ENCODE results near the gene HOXC10. TPM values are rescaled to one million over a fixed set of nuclear protein-coding genes. Genes with fewer than 3 reads are reported as not detected.
A peak's percentile ranks its signal among the peaks of the same experiment; 100 is the strongest.

HOXC10 gene
- polyA plus RNA-seq, 1 donor (not counting 4 experiments of a cell fraction or from before 2014, with no cell fraction given) = 14.1 TPM

- TF ChIP-seq CTCF (optimal IDR thresholded peaks at IDR 0.05 in 1 of 3, IDR thresholded peaks at IDR 0.05 in 1 of 3, conservative IDR thresholded peaks at IDR 0.05 in 1 of 3; ENCODE audit: extremely low read depth in 1 of 3, insufficient read depth in 2 of 3, low read length in 3 of 3) = no peak
- no peak for TF ChIP-seq EZH2 (IDR thresholded peaks at IDR 0.05; ENCODE audit: low read length)
- Histone ChIP-seq H2AFZ (ENCODE audit: control insufficient read depth, low read length) (no peak overlapping the region), H3K9me3 (ENCODE audit: control insufficient read depth, low read depth, low read length) (no peaks in the 10 kb centered on the region), H4K20me1 (ENCODE audit: control insufficient read depth, extremely low read depth, insufficient read depth, low read length) (no peaks in the 10 kb centered on the region), H3K4me2 (ENCODE audit: control insufficient read depth, extremely low read depth, insufficient read depth, low read depth, low read length) (peak overlapping the region; percentile 98), H3K79me2 (ENCODE audit: control insufficient read depth, insufficient read depth, low read length) (peaks cover 97% of the 10 kb centered on the region), H3K27ac (ENCODE audit: control insufficient read depth, insufficient read depth, low read length) (peak overlapping the region; percentile 95), H3K27me3 (ENCODE audit: control insufficient read depth, extremely low read depth, insufficient read depth, low read length) (no peaks in the 10 kb centered on the region), H3K36me3 (ENCODE audit: control insufficient read depth in 2 of 2, extremely low read depth in 1 of 2, insufficient read depth in 2 of 2, low read length in 2 of 2) (peaks cover 0 to 2% of the 10 kb centered on the region in 2 experiments), H3K9ac (ENCODE audit: control insufficient read depth, extremely low read depth, insufficient read depth, low read length) (peak overlapping the region; percentile 97), H3K9me1 (ENCODE audit: control insufficient read depth, extremely low read depth, insufficient read depth, low read length) (no peaks in the 10 kb centered on the region), H3K4me3 (ENCODE audit: control insufficient read depth in 2 of 3, extremely low read depth in 1 of 3, insufficient read depth in 2 of 3, low read depth in 1 of 3, low read length in 3 of 3) (peak overlapping the region in 2 of 3 experiments; percentile 45 to 89), H3K4me1 (ENCODE audit: control insufficient read depth, extremely low read depth, insufficient read depth, low read length) (peaks cover 35% of the 10 kb centered on the region)
- FAIRE-seq (no peak), DNase-seq (ENCODE audit: low read depth, low spot score) (no peak)
- dilution Hi-C loops (cut with MboI; ENCODE audit: extremely low pct_ligation_motif_present, low sequenced_read_pairs) = no loop called here
These were observed 8.4 kb downstream of the HOXC10 start for GRCh38 chr12:53993162-53994008.

DNA sequence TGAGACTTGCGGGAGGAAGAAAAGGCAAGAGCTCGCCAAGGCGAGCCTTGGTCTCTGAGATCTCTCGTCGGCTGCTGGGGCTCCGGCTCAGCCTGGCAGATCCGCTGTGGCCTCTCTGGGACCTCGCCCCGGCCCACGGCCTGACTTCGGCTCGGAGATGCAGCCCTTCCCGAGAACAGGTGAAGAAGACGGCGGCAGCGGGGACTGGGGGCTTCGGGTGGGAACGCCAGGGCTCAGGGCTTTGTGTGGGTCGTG is 9.0 kb downstream of the HOXC10 start:
- Histone ChIP-seq H3K9me1 (ENCODE audit: control insufficient read depth, extremely low read depth, insufficient read depth, low read length) (no peaks in the 10 kb centered on the region), H3K79me2 (ENCODE audit: control insufficient read depth, insufficient read depth, low read length) (peaks cover 97% of the 10 kb centered on the region), H4K20me1 (ENCODE audit: control insufficient read depth, extremely low read depth, insufficient read depth, low read length) (no peaks in the 10 kb centered on the region), H3K27ac (ENCODE audit: control insufficient read depth, insufficient read depth, low read length) (peak overlapping the region; percentile 95), H3K9ac (ENCODE audit: control insufficient read depth, extremely low read depth, insufficient read depth, low read length) (peak overlapping the region; percentile 97), H3K36me3 (ENCODE audit: control insufficient read depth in 2 of 2, extremely low read depth in 1 of 2, insufficient read depth in 2 of 2, low read length in 2 of 2) (peaks cover 0 to 2% of the 10 kb centered on the region in 2 experiments), H3K4me3 (ENCODE audit: control insufficient read depth in 2 of 3, extremely low read depth in 1 of 3, insufficient read depth in 2 of 3, low read depth in 1 of 3, low read length in 3 of 3) (peak overlapping the region; percentile 45 to 90 (median 89)), H2AFZ (ENCODE audit: control insufficient read depth, low read length) (no peak overlapping the region), H3K27me3 (ENCODE audit: control insufficient read depth, extremely low read depth, insufficient read depth, low read length) (no peaks in the 10 kb centered on the region), H3K4me2 (ENCODE audit: control insufficient read depth, extremely low read depth, insufficient read depth, low read depth, low read length) (peak overlapping the region; percentile 98), H3K9me3 (ENCODE audit: control insufficient read depth, low read depth, low read length) (no peaks in the 10 kb centered on the region), H3K4me1 (ENCODE audit: control insufficient read depth, extremely low read depth, insufficient read depth, low read length) (peaks cover 34% of the 10 kb centered on the region)
- TF ChIP-seq CTCF (optimal IDR thresholded peaks at IDR 0.05 in 1 of 3, IDR thresholded peaks at IDR 0.05 in 1 of 3, conservative IDR thresholded peaks at IDR 0.05 in 1 of 3; ENCODE audit: extremely low read depth in 1 of 3, insufficient read depth in 2 of 3, low read length in 3 of 3) (no peak), EZH2 (IDR thresholded peaks at IDR 0.05; ENCODE audit: low read length) (no peak)
- FAIRE-seq (no peak), DNase-seq (ENCODE audit: low read depth, low spot score) (no peak)
- dilution Hi-C loops (cut with MboI; ENCODE audit: extremely low pct_ligation_motif_present, low sequenced_read_pairs) = no loop called here

Measured in keratinocyte (primary cell).